Suprapubic skin (tissue), 4 donors: ENCODE measurements around the gene B3GALT6.

Experiments
- CTCF ChIP-seq, 2 donors: fragments of 200-600 bp in 1 of 2; fragments of 450-650 bp in 1 of 2; sonication (generic) in 1 of 2; IDR thresholded peaks; one replicate each; pipeline ENCODE4 v1.5.1; 2016 to 2019; ENCODE audit warnings: antibody characterized with exemption in 2 of 2, mild to moderate bottlenecking in 1 of 2, moderate library complexity in 1 of 2
- EP300 ChIP-seq: sonication (generic); formaldehyde crosslinking; IDR thresholded peaks from one replicate; pipeline ENCODE4 v1.6.1; 2017; ENCODE audit warnings: antibody characterized with exemption
- POLR2A ChIP-seq, 2 donors: fragments of 450-650 bp; IDR thresholded peaks; one replicate each; pipeline ENCODE4 v1.6.1; 2017; ENCODE audit warnings: antibody characterized with exemption in 2 of 2, mild to moderate bottlenecking in 2 of 2, moderate library complexity in 2 of 2
- POLR2AphosphoS5 ChIP-seq, 3 donors: sonication (generic); formaldehyde crosslinking; IDR thresholded peaks; one replicate each; pipeline ENCODE4 v1.6.1; 2017; ENCODE audit warnings: antibody characterized with exemption in 3 of 3

- no peak for TF ChIP-seq CTCF (IDR thresholded peaks at IDR 0.05)
- no peak for TF ChIP-seq POLR2A (IDR thresholded peaks at IDR 0.05)
- no peak for TF ChIP-seq EP300
- TF ChIP-seq POLR2AphosphoS5 (IDR thresholded peaks at IDR 0.05) = no peak
Observed at GRCh38 chr1:1244192-1244811, 12.3 kb downstream of the B3GALT6 start.
